Measurements from ENCODE around the gene CYP4X1.
"Not testable (repeated sequence)": the region's sequence is repeated elsewhere in the genome, so short reads cannot be mapped to it uniquely, and the experiment has no call there.

Gene CYP4X1, protein sequence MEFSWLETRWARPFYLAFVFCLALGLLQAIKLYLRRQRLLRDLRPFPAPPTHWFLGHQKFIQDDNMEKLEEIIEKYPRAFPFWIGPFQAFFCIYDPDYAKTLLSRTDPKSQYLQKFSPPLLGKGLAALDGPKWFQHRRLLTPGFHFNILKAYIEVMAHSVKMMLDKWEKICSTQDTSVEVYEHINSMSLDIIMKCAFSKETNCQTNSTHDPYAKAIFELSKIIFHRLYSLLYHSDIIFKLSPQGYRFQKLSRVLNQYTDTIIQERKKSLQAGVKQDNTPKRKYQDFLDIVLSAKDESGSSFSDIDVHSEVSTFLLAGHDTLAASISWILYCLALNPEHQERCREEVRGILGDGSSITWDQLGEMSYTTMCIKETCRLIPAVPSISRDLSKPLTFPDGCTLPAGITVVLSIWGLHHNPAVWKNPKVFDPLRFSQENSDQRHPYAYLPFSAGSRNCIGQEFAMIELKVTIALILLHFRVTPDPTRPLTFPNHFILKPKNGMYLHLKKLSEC

DNA sequence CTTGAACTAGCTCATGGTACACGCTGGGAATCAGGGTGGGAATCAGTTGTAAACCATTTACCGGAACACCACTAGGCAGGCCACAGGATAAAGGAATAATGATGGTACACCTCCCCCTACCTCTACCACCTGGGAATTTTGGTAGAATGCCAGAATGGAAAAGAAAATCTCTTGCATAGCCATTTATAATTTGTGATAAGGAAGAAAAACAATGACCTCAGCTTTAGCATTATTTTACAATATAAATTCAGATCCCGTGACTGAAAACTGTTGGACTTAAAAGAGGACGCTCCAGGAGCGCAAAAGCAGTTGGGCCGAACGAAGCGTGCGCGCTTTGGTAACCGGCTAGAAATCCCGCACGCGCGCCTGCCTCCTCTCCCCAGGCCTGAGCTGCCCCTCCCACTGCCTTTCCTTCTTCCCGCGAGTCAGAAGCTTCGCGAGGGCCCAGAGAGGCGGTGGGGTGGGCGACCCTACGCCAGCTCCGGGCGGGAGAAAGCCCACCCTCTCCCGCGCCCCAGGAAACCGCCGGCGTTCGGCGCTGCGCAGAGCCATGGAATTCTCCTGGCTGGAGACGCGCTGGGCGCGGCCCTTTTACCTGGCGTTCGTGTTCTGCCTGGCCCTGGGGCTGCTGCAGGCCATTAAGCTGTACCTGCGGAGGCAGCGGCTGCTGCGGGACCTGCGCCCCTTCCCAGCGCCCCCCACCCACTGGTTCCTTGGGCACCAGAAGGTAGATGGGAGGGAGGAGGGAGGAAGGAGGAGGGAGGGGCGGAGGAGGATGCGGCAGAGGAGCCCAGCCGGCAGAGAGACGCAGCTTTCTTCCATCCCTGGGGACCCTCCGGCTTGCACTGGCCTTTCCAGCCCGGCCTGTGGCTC lies at the start of gene CYP4X1:
CYP4X1 (plus strand) TSS at position 402 of the 873 bp plus-strand sequence; CDS start at position 551, 149 bp downstream.
- no peak for DNase-seq

DNA sequence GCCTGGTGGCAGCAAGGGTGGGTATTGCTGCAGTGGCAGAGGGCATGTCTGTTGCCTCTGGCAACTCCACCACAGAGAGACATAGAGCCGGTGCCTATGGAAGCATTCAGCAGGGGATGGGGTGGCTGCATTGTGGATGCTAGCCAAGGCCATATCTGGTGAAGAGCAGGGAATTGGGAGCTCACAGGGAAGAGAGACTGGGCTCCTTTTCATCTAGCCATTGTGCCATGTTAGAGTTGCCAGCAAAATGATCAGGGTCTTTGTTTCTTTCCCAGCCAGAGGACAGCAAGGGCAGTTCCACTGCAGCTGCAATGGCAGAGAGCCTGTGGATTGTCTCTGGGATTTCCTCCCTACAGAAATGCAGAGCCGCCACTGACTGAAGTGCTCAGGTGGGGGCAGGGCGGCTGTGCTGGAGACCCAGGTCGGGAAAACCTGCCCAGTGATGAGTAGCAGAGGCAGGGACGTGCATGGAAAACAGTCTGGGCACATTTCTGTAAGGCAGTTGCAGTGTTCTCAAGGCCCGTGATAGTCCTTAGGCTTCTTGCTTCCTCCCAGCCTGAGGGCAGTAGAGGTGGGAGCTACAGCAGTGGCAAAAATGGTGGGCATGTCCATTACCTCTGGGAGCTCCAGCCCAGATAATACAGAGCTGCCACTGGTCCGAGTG lies 40.2 kb upstream of the CYP4X1 start:
- no peak for DNase-seq

DNA sequence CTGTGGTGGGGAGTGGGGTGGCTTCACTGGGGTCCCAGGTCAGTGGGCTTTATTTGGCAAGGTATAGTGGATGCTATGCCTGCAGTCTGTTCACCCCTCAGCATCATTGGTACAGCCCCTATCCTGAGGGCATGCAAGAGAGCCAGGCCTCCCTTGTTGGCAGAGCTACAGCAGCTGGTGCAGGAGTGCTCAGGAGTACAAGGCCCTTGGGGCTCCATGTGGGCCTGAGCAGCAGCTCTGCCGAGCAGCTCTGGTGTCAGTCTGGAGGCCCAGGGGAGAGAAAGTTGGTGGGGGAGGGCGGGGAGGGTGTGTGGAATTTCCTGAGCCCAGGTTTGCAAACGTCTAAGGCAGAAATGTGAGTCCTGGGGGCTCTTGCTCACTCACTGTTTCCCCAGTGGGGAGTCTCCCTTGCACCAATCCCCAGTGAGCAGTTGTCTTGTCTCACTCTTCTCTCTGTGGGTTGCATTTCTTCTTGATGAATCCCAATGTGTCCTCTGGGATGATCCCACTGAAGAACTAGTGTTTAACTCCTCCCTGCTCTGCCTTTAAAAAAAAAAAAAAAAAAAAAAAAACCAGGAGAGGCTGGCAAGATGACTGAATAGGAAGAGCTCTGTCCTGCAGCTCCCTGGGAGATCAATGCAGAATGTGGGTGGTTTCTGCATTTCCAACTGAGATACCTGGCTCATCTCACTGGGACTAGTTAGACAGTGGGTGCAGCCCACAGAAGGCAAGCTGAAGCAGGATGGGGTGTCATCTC lies 39.5 kb upstream of the CYP4X1 start:
- DNase-seq, result no peak

DNA sequence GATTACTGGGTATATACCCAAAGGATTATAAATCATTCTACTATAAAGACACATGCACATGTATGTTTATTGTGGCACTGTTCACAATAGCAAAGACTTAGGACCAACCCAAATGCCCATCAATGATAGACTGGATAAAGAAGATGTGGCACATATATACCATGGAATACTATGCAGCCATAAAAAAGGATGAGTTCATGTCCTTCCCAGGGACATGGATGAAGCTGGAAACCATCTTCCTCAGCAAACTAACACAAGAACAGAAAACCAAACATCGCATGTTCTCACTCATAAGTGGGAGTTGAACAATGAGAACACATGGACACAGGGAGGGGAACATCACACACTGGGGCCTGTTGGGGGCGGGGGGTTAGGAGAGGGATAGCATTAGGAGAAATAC lies 32.9 kb upstream of the CYP4X1 start:
- DNase-seq, result not testable (repeated sequence)

DNA sequence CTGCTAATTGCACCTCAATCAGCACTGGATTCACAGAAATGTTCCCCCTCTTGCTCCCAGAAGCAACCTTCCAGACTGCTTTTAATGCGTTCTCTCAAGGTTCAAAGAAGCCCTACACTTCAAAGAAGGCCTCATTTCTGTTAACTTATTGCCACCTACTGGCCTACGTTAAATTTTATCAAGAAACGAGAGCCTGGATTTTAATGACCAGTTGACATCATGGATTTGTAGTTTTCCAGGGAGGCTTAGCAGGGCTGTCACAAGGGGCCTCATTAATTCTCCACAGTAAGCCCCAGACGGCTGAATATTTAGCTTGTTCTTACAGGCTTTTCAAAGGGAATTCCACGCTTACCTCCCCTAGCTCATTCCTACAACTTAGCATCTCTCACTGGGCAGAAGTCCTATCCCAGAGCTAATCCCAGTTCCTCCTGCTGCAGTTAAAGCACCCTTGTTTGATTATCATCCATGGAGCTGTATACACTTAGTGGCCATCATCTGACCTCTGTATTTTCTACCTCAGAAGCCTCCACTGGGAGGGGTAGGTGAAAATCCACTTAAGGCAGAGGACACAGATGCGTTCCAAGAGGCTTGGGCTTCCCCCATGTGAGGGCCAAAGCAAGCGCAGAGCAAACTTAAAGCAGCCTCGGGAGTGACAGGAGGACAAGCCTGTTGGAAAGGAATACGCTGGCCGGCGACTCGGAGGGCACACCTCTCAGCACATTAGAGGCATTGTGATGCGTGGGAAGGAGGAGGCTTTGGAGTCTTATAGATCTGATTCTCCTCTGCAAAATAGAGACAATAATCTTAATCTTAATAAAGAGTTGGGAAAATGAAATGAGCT lies 32.2 kb upstream of the CYP4X1 start:
- no peak for DNase-seq

DNA sequence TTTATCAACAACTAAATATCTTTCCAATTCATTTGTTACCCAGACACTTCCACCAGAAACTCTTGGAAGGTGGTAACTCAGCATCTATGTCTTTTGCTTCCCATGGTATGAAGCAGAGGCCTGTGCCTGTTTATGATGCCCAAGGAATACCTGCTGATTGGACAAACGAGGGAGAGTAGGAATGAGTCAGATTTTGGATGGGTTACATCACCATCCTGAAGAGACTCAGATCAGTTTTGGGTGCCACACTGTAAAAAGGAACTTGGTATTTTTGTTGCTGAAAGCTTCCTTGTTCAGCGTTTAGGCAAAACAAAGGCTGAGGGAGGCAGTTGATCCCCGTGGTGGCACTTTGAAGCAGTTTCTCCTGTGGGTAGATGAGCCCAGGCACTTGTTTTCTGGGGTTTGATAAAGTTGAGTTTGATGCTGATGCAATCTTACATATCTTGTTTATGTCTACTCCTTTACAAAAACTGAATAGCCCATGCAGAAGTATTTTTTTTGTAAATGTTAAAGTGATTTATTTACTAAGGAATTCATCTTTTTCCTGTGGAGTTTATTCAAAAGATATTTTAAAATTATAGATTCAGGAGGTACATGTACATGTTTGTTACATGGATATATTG lies 26.7 kb upstream of the CYP4X1 start:
- no peak for DNase-seq

DNA sequence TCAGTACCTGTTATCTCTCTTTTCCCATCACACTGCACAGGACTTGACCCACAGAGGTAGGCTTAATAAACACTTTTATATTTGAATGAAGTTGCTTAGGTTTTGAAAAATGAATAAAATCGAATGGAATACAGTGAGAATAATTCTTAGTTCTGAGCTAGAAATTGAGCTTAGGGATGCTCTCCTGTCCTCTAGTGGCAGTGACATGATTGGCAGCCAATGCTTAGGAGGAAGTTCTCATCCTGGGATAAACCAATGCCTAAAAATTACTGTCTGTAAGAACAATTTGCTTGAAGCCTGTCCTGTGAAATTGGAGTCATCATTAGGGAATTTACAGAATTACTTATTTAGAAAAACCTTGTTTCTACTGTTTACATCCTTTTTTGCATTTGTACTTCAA lies 21.3 kb upstream of the CYP4X1 start:
- DNase-seq, result no peak

DNA sequence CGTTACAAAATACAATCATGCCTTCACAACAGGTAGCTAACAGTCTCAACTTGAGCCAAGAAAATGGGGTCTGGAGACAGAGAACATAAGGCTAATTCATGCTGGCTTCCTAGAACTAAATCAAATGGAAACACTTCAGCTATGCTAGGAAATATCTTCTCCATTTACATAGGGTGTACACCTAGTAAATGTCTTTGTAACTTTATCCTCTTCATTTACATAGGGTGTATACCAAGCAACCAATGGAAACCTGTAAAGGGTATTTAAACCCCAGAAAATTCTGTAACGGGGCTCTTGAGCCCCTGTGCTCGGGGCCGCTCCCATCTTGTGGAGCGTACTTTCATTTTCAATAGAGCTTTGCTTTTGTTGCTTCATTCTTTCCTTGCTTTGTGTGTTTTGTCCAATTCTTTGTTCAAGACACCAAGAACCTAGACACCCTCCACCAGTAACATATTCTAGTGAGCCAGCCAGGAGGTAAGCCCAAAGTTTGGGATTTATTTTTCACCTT lies 19.5 kb upstream of the CYP4X1 start:
- DNase-seq, result no peak

DNA sequence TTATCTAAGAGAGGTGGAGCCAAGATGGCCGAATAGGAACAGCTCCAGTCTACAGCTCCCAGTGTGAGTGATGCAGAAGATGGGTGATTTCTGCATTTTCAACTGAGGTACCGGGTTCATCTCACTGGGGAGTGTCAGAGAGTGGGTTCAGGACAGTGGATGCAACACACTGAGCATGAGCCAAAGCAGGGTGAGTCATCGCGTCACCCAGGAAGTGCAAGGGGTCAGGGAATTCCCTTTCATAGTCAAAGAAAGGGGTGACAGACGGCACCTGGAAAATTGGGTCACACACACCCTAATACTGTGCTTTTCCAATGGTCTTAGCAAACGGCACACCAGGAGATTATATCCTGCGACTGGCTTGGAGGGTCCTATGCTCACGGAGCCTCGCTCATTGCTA lies 17.0 kb upstream of the CYP4X1 start:
- not testable (repeated sequence) for DNase-seq

DNA sequence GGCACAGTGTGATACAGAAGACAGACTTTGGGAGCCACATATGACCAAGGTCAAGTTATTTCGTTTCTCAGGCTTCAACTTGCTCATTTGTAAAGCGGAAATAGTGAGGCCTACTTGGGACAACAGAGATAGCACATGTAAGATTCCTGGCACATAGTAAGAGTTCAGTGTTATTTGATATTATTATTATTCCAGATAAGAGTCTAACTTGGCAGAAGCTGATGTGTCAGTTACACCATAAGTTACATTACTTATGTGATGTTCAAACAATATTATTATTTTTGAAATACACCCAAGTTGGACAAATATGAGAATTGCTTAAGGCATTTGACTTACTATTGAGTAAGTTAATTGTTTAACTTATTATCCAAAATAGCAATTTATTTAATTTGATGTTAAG lies 10.2 kb upstream of the CYP4X1 start:
- no peak for DNase-seq

DNA sequence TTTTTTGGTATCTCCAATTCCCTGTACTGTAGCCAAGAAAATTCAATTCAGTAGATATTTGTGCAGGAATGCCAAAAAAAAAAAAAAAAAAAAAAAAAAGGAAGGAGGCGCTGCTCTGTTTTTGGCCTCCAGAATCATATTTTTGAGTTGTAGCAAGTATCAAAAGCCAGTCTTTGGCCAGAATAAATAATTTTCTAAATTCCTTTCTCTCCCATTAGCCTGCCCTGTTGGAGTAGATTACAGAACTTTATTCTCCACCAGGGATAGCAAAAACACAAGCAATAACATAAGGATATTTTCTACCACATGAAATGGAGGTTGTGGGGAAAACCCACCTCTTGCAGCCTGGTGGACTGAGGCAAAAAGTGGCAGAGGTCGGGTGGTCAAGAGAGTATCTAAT lies 2.4 kb upstream of the CYP4X1 start:
- no peak for DNase-seq

DNA sequence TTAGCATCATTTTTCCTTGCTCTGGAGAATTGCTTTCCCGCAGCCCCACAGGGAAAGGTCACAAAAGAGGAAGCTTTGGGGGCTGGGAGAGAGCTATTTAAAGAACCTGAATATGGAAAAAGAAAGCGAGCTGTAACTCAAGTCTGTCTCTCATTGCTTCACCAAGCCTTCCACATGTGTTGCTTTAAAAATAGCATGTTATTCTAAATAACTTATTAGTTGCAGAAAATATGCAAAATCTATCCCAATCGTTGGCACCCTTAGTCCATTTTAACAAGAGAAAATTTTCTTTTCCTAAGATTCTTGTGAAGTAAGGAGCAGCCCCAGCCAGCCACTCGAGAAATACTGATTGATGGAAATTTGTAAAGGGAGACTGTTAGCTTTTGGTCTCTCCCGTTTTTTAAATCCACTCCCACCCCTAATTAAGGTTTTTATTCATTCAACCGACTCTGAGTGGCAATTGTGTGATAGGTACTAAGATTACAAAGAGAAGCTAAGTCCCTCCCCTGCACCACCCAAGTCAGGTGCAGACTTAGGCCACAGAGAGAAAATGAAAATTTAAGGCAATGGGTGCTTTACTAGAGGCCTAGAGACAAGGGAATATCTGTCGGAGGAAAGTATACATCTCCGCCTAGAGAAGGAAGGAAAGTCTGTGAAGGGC lies 802 bp downstream of the CYP4X1 start:
- no peak for DNase-seq

DNA sequence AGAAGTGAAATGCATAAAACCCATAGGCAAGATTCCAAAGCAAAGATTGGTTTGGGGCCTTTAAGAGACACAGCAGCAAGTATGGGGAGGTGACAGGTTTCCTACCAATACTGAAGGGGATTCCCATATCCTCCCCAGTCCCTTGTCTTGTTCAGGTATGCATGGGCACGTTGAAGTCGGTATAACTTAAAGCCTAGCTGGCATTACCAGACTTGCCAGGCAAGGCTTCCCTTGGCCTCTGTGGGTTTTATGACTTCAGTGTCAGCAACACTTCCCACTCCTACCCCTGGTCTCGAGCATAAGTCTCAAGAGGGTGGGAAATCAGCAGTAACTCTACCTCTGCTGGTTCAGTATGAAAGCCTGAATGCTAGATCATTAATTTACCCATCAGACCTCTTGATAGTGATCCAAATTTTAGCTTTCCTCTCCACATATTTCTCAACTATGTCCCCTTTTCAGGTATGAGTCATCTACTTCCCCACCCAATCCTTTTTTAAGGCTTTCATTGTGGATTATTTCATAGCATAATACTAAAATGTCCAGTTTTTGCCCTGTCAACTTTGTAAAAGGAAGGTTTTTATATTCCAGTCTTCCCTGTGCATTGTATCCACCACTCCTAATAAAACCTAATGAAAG lies 6.8 kb downstream of the CYP4X1 start:
- DNase-seq, result no peak

DNA sequence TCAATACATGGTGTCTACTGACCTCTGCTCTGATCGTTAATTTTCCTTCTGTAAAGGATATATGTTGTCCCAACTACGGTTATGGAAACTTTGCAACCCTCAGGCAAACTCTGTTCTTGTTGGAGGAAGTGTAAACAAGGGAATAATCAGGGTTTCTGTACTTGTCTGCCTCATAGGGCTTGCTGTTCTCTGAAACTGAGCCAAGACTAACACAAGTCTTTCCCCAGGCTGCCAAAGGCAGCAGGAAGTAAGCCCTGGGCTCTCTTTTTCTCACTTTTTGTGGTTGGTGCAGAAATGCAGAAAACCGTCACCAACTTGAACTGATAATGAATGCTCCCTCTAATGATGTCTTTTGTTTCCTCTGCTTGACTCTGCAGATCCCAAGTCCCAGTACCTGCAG lies 7.6 kb downstream of the CYP4X1 start:
- no peak for DNase-seq

DNA sequence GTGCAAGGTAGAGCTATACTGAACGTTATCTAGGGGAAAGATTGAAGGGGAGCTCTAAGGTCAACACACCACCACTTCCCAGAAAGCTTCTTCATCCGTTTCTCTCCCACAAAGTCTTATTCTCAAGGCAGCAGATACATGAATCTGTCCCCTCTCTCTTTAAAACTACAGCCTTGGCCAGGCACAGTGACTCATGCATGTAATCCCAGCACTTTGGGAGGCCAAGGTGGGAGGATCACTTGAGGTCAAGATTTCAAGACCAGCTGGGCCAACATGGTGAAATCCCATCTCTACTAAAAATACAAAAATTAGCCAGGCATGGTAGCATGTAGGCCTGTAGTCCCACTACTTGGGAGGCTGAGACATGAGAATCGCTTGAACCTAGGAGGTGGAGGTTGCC lies 8.1 kb downstream of the CYP4X1 start:
- DNase-seq, result no peak

DNA sequence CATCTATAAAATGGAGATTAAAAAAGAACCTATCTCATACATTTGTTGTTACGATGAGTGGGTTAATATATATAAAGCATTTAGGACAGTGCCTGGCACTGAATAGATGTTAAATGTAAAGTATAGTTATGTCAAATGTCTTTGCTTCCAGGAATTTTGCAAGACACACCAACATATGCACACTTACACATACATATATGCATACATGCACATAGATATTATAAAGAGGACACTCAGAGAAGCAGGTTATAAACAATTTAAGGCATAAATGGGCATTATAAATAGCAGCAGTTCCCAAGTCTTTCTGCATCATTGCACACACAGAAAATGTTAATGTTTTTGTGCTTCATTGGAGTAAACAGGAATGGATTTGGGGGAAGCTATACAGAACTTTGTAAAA lies 13.3 kb downstream of the CYP4X1 start:
- DNase-seq, result no peak

DNA sequence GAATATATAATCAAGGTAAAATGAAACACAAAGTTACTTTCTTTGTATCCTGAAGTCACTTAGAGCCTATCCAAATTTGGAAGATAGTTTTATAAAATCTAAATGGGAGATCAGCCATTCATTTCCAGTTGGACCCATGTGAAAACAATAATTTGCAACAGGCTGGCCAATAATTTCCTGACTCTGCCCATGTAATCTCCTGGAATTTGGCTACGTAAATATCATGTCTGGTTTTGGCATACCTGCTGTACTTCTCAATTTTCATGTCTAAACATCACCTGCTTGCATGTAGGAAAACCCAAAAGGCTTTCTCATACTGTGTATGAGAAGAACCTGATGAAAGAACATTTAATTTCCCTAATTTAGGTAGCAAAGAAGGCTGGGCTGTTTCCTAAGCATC lies 35.9 kb downstream of the CYP4X1 start:
- no peak for DNase-seq

DNA sequence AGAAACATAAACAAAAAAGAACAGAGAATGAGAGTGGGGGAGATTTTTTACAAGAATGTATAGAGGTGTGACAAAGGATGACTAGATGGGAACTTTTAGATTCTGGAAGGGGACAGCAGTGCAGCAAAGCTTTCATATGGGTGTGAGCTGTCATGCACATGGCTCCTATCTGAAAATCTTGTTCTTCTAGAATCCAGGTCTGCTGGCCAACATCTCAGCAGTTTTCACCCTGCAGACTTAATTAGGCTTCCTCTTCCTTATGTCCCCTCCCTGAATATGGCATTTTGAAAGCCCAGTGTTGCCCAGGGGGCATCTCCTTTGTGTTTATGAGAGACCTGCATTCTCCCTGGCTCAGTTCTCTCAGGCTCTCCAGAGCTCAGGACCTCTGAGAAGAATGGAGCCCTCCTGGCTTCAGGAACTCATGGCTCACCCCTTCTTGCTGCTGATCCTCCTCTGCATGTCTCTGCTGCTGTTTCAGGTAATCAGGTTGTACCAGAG lies 43.7 kb downstream of the CYP4X1 start, which contains the start of gene CYP4Z1:
CYP4Z1 (plus strand) TSS at position 135 of the 498 bp plus-strand sequence; CDS start at position 395, 260 bp downstream.
- DNase-seq, result no peak

DNA sequence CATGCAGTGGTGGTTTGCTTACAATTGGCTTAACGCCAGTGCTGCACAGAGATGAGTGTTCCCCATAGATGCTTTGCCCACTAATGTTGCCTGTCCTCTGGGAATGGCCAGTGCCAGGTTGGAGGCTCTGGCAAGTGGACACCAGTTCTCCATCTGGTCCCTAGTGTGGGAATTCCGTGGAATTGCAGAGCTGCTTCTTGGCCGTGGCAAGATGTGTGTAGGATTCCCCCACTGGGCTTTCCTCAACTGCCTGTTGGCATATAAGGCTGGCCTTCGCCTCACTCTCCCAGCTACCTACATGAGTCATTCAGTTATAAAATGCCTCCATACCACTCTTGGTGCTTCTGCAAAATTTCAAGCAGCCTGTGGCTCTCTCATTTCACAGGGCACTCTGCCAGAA lies 45.6 kb downstream of the CYP4X1 start:
- not testable (repeated sequence) for DNase-seq

All from activated CD4-positive, alpha-beta T cell treated with anti-CD3 and anti-CD28 coated beads, Interleukin-2, amount 50 U/mL, for 1 hour (primary cell).